ENCODE results near the gene TSLP. TPM values are rescaled to one million over a fixed set of nuclear protein-coding genes. Genes with fewer than 3 reads are reported as not detected.
A peak's percentile ranks its signal among the peaks of the same experiment; 100 is the strongest.

Gene TSLP
- total and polyA plus RNA-seq, 2 donors (not counting 3 experiments of a cell fraction or from before 2014, with no cell fraction given) = not detected

GRCh38 chr5:111126896-111127295, 55.4 kb downstream of the TSLP start:
- H3K9me3 ChIP-seq (replicated peaks; ENCODE audit: control insufficient read depth, insufficient read depth, low read length) = no peaks in the 10 kb centered on the region
- H2AFZ ChIP-seq (ENCODE audit: low read depth, low read length) = no peak overlapping the region
- no peak overlapping the region for H3K9ac ChIP-seq (replicated peaks; ENCODE audit: extremely low read depth, insufficient read depth, low read length)
- no peaks in the 10 kb centered on the region for H3K79me2 ChIP-seq (ENCODE audit: control insufficient read depth, insufficient read depth, low read length)
- no peak for FAIRE-seq
- DNase-seq (ENCODE audit: low read depth, low spot score) = no peak
- no peak overlapping the region for H3K4me3 ChIP-seq (replicated peaks in 1 of 3; ENCODE audit: insufficient read depth in 1 of 3, low read depth in 1 of 3, low read length in 3 of 3)
- H3K36me3 ChIP-seq (ENCODE audit: control insufficient read depth in 2 of 2, extremely low read depth in 1 of 2, insufficient read depth in 2 of 2, low read length in 2 of 2) = peaks cover 2 to 9% of the 10 kb centered on the region in 2 experiments
- BruUV-seq (replicated peaks) = no TSS peak
- dilution Hi-C loops (cut with MboI; ENCODE audit: extremely low pct_ligation_motif_present, low sequenced_read_pairs) (no loop called here), intact Hi-C loops (cut with micrococcal nuclease) (no loop called here)
- POLR2A ChIA-PET = no interaction called here
- CTCF ChIA-PET = no interaction called here
- H3K27ac ChIP-seq (ENCODE audit: insufficient read depth, low read depth, low read length) = peak overlapping the region; percentile 30
- H3K9me1 ChIP-seq (replicated peaks; ENCODE audit: control insufficient read depth, extremely low read depth, insufficient read depth, low read length) = no peaks in the 10 kb centered on the region
- peaks cover 24% of the 10 kb centered on the region for H3K4me1 ChIP-seq (ENCODE audit: control insufficient read depth, extremely low read depth, insufficient read depth, low read length)
- TF ChIP-seq JUN (IDR thresholded peaks at IDR 0.05; ENCODE audit: borderline replicate concordance, insufficient read depth, insufficient read length, low read depth) (no peak), GATA2 (IDR thresholded peaks at IDR 0.05; ENCODE audit: insufficient read depth, insufficient read length, low read depth, low read length) (no peak), EZH2 (IDR thresholded peaks at IDR 0.05; ENCODE audit: borderline replicate concordance, low read depth, low read length, severe bottlenecking) (no peak)
- H4K20me1 ChIP-seq (replicated peaks; ENCODE audit: control insufficient read depth, extremely low read depth, insufficient read depth, low read length) = no peaks in the 10 kb centered on the region
- H3K27me3 ChIP-seq (ENCODE audit: control insufficient read depth in 2 of 2, insufficient read depth in 2 of 2, low read length in 2 of 2) = no peaks in the 10 kb centered on the region
- peak overlapping the region; percentile 59 for H3K4me2 ChIP-seq (ENCODE audit: insufficient read depth, low read length)

Other genes starting within 250 kb of the TSLP start
- 30.2 and 33.8 TPM in 2 replicates for gene WDR36, start 20.6 kb downstream of the TSLP start, total RNA-seq
- 7.4 and 10.6 TPM in 2 replicates for gene WDR36, start 20.6 kb downstream of the TSLP start, polyA plus RNA-seq
- gene CAMK4, start 152.7 kb downstream of the TSLP start, total RNA-seq = 5.4 and 8.2 TPM in 2 replicates
- gene CAMK4, start 152.7 kb downstream of the TSLP start, polyA plus RNA-seq = 1.9 and 2.2 TPM in 2 replicates